ENCODE data around the gene CPSF7.
A peak's percentile ranks its signal among the peaks of the same experiment; 100 is the strongest.

Gene CPSF7

GRCh38 chr11:61429691-61430582 is at the start of gene CPSF7, which contains the start of gene SDHAF2:
Gene CPSF7, minus strand, starts transcription at chr11:61429975. Its CDS starts 740 bp downstream, at chr11:61429235.
Gene SDHAF2, plus strand, starts transcription at chr11:61430124. Its CDS starts 23 bp downstream, at chr11:61430147.
- H3K27me3 ChIP-seq (replicated peaks): no peaks in the 10 kb centered on the region
- H3K27ac ChIP-seq: peak within 1 kb of the TSS; percentile 98
- peak; percentile 88 for DNase-seq
- H3K4me3 ChIP-seq (ENCODE audit: low read depth, low read length): peak within 1 kb of the TSS; percentile 99
- in situ Hi-C loops (cut with HindIII; ENCODE audit: low pct_ligation_motif_present, low sequenced_read_pairs): no loop called here
- peaks cover 29% of the 10 kb centered on the region for H3K36me3 ChIP-seq (replicated peaks)
- no peak for TF ChIP-seq CTCF (IDR thresholded peaks at IDR 0.05; ENCODE audit: low read depth, low read length, missing control alignments)

- DNase-seq: no peak
- in situ Hi-C loops (cut with HindIII; ENCODE audit: low pct_ligation_motif_present, low sequenced_read_pairs): no loop called here
- no peak overlapping the region for H3K27ac ChIP-seq
These were observed 48.0 kb upstream of the CPSF7 start for GRCh38 chr11:61477727-61478148.

GRCh38 chr11:61477126-61477525 is 47.4 kb upstream of the CPSF7 start:
- H3K27ac ChIP-seq: no peak overlapping the region
- no peaks in the 10 kb centered on the region for H3K27me3 ChIP-seq (replicated peaks)
- TF ChIP-seq CTCF (IDR thresholded peaks at IDR 0.05; ENCODE audit: low read depth, low read length, missing control alignments): no peak
- no peak for DNase-seq
- H3K4me3 ChIP-seq (ENCODE audit: low read depth, low read length): no peak overlapping the region
- in situ Hi-C loops (cut with HindIII; ENCODE audit: low pct_ligation_motif_present, low sequenced_read_pairs): no loop called here
- no peaks in the 10 kb centered on the region for H3K36me3 ChIP-seq (replicated peaks)

More at GRCh38 chr11:61477727-61478148, 48.0 kb upstream of the CPSF7 start:
- no peak overlapping the region for H3K4me3 ChIP-seq (ENCODE audit: low read depth, low read length)
- TF ChIP-seq CTCF (IDR thresholded peaks at IDR 0.05; ENCODE audit: low read depth, low read length, missing control alignments): peak; percentile 93
- H3K36me3 ChIP-seq (replicated peaks): no peaks in the 10 kb centered on the region
- H3K27me3 ChIP-seq (replicated peaks): no peaks in the 10 kb centered on the region

GRCh38 chr11:61476371-61476770 is 46.6 kb upstream of the CPSF7 start:
- Histone ChIP-seq H3K27ac (no peak overlapping the region), H3K27me3 (replicated peaks) (no peaks in the 10 kb centered on the region), H3K36me3 (replicated peaks) (no peaks in the 10 kb centered on the region), H3K4me3 (ENCODE audit: low read depth, low read length) (no peak overlapping the region)
- no peak for DNase-seq
- in situ Hi-C loops (cut with HindIII; ENCODE audit: low pct_ligation_motif_present, low sequenced_read_pairs): no loop called here
- no peak for TF ChIP-seq CTCF (IDR thresholded peaks at IDR 0.05; ENCODE audit: low read depth, low read length, missing control alignments)

GRCh38 chr11:61475433-61475832 is 45.7 kb upstream of the CPSF7 start:
- in situ Hi-C loops (cut with HindIII; ENCODE audit: low pct_ligation_motif_present, low sequenced_read_pairs): no loop called here
- Histone ChIP-seq H3K27ac (no peak overlapping the region), H3K4me3 (ENCODE audit: low read depth, low read length) (no peak overlapping the region), H3K27me3 (replicated peaks) (no peaks in the 10 kb centered on the region), H3K36me3 (replicated peaks) (no peaks in the 10 kb centered on the region)
- no peak for TF ChIP-seq CTCF (IDR thresholded peaks at IDR 0.05; ENCODE audit: low read depth, low read length, missing control alignments)
- DNase-seq: no peak

Data from brain microvascular endothelial cell (primary cell).